OCI-LY1 (cell line): ENCODE measurements around the gene NUP214.

Experiments used
- EZH2 ChIP-seq: fragments of 200-600 bp; sonication (generic), shearing (Covaris generic); IDR thresholded peaks from 2 replicates; pipeline ENCODE4 v1.8.0; 2017; ENCODE audit warnings: borderline replicate concordance, mixed run types, mild to moderate bottlenecking, antibody characterized with exemption, low read length, moderate library complexity, mixed read lengths
- TF ChIP-seq, protein P1 (sequence below): fragments of 200-600 bp; sonication (generic), shearing (Covaris generic); IDR thresholded peaks from 2 replicates; pipeline ENCODE4 v1.5.1; 2017; ENCODE audit warnings: mild to moderate bottlenecking, antibody characterized with exemption, low read length, moderate library complexity, mixed read lengths

DNA sequence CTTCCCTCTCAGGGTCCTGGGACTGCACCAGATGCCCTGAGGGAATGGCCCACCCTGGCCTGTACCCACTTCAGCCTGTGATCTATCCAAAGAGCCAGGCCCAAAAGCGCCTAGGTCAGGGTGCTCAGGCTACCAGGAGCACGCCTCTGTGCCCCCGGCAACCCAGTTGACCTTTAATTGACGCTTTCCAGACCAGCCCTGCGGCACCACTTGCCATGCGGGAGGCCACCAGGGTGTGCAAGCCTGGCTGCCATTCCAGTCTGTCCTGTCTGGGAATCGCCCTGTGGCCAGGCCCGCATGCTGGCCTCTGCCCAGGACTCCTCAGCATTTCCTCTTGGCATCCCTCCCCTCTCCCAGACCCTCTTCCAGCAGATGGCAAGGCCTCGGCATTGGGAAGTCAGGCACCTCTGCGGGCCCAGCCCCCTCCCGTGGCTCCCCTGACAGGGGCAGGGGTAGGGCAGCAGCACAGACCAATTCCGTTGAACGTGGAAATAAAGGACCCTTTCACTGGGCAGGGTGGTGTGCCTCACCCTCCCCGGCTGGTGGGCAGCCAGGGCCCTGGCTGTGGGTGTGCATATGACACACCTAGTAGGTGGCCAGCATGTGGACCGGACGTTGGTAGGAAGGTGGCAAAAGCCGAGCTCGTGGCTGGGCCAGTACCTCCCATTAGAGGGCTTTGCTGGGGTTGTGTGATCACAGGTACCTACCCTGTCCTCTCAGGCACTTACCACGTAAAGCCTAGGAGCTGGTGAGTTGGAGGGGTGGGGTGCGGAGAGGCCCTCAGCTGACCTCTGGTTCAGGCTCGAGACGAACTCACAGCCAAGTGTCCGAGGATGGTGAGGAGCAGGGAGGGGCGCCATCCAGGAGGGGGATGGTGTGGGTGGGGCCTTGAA, 32.6 kb upstream of the NUP214 start:
- TF ChIP-seq, protein P1, sequence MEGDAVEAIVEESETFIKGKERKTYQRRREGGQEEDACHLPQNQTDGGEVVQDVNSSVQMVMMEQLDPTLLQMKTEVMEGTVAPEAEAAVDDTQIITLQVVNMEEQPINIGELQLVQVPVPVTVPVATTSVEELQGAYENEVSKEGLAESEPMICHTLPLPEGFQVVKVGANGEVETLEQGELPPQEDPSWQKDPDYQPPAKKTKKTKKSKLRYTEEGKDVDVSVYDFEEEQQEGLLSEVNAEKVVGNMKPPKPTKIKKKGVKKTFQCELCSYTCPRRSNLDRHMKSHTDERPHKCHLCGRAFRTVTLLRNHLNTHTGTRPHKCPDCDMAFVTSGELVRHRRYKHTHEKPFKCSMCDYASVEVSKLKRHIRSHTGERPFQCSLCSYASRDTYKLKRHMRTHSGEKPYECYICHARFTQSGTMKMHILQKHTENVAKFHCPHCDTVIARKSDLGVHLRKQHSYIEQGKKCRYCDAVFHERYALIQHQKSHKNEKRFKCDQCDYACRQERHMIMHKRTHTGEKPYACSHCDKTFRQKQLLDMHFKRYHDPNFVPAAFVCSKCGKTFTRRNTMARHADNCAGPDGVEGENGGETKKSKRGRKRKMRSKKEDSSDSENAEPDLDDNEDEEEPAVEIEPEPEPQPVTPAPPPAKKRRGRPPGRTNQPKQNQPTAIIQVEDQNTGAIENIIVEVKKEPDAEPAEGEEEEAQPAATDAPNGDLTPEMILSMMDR = no peak
- TF ChIP-seq EZH2 = no peak
